NCI-H345 treated with DMSO at 0.1 percent for 48 hours (cell line): ENCODE measurements around the gene APBA2.

Experiments used
- DNase-seq: peaks from one replicate; lab custom pipeline; 2025; ENCODE audit not compliant: unreplicated experiment; lab: John Stamatoyannopoulos, UW

Gene APBA2

GRCh38 chr15:29055876-29056275 is 170.1 kb downstream of the APBA2 start:
- DNase-seq, result no peak

GRCh38 chr15:29056839-29057450 is 171.2 kb downstream of the APBA2 start:
- DNase-seq, result no peak

DNA sequence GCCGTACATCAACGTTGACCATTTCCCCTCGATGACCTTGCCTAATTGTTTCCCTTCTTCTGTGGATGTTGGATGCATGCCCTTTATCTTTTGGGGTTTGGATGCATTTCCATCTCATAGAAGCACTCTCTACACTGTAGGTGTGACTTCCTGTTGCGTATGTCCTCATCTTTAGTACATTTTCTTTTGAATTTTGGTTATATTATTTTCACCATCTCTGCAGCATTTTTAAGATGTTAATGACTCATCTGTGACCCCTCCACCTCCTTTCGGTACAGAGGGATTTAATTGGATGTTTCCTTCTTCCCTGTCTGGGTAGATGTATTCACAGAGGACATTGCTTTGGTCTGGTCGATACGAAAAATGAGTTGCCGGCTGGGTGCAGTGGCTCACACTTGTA is 172.1 kb downstream of the APBA2 start:
- no peak for DNase-seq

DNA sequence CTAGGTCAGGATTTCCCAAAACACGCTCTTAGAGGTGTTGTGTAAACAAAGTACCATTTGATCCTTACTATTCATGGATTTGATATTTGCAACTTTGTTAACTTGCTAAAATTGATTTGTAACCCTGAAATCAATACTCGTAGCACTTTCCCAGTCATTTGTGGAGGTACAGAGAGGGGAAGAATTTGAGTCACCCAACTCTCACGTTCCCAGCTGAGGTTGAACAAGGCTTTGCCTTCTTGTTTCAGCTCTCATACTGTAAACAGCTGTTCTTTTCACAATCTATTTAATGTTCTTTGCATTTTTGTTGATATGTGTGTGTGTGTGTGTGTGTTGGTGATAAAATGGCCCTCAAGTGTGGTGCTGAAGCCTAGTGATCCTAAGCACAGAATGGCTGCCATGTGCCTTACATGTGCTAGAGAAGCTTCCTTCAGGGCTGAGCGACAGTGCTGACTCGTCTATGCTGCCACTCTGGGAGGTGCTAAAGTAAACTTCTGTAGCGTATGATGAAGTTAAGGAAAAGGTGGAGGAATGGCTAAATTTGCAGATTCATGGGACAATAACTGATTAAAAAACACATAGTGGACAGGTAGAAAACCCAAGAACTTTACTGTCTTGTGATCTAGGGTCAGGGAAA is 173.2 kb downstream of the APBA2 start:
- DNase-seq, result no peak

DNA sequence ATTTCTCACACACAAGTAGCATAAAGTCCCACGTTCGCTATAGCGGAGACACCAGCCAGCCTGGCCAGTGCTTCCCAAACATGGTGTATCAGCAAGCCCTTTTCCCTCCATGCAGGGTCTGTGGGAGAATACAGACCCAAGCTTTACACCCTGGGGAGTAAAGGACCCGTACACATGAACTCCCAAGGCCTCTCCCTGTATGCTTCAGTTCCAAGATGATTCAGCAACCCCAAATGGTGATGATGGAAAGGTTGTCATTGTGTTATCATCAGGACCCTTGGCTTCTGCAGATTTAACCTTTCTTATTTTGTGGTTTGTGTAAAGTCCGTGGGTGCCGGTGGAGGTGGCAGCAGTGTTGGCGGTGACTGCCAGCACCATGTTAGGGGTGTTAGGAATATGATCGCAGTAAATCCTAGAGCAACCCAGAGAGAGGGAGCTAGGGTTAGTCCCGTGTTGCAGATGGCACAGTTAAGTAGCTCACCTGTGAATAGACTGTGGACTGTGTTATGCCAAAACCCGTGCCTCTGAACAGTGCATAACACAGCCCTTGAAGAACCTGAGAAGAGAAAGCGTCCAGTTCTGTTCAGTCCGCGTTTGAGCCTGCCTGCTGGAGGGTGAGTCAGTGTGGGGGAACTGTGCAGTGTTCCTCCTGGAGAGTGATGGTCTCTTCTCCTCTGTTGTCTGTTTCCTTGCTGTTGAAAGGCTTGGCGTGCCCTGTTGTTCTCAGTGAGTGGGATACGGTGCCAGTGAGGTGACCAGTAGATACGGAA is 174.3 kb downstream of the APBA2 start:
- no peak for DNase-seq

DNA sequence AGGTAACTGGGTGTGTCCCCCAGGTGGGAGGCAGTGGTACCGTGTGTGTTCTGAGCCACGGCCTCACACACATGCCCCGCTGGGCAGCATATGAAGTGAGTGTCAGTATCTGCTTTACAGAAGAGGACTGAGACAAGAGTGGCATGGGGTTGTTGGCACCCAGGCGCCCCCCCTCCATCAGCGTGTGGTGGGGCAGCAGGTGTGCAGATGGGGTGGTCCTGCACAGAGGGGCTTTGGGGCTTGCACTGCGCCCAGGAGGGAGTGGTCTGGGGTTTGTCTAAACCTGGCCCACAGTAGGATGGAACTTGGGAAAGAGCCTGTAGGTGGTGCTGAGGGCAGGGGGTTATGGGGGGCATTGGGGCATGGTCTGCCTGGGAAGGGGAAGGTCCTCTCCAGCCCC is 176.0 kb downstream of the APBA2 start:
- no peak for DNase-seq

DNA sequence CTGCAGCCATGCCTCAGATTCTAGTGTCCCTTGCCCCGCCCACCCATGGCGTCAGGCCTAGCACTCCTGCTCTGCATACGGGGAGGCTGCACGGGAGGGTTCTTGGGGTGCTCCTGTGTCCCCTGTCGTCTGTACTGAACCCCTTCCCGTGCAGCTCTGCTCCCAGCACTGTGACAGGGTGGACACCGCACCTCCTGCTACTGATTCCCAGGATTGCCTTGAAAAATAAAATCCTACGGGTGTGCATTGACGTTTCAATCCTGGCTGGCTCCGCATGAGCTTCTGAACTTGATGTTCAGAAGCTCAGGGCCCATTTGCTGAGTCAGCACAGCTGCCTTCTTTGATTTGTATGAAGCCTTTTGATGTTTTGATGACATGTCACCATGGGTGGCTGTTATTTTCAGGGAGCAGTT is 176.4 kb downstream of the APBA2 start:
- DNase-seq, result no peak

DNA sequence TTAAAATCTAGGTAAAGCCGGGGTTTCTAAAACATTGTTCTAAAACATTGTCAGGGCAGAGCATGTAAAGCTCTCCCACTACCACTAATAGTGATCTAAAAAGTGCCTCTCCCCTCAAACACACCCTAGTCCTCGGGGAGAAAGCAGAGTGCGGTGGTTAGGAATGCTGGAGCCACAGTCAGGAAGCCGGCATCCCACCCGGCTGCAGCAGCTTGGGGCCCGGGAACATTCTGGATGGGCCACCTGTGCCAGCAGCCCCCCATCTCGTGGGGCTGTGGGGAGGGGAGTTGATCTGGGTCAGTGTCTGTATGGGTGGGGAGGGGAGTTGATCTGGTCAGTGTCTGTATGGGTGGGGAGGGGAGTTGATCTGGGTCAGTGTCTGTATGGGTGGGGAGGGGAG is 176.9 kb downstream of the APBA2 start:
- DNase-seq, result no peak

GRCh38 chr15:29063646-29064045 is 177.9 kb downstream of the APBA2 start:
- DNase-seq, result no peak

DNA sequence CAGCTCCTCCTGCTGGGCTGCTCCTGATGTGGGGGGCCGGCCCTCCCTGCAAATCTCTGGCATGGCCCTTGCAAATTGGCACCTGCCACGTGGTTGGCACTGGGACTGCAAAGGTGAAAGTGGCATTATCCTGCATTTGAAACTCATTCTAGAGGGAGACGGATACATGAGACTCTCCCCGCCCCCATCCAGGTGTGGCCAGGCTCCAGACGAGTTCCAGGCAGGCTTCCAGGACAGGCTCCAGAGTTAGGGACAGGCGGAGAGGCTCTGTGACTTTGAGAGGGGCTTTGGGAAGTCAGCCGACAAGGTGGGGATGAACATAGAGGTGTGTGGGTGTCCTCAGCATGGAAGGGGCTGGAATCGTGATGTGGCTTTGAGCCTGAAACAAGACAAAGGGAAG is 178.5 kb downstream of the APBA2 start:
- DNase-seq, result no peak

DNA sequence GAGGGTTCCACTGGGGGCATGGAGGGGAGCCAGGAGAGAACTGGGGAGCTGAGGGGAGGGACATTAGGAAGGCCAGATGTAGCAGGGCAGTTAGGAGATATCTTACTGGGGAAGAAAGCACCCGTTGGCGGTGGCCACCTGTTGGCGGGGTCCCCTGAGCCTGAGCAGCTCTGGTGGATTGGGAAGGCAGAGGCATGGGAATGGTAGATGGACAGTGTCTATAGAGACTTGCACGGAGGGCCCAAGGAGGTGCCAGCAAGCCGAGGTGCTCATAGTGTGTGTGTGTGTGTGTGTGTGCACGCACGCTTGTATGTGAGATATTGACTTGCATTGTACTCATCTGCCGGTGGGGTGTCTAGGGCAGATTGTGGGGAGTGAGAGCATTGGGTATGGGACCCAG is 179.0 kb downstream of the APBA2 start:
- DNase-seq, result no peak

GRCh38 chr15:29065571-29065970 is 179.8 kb downstream of the APBA2 start:
- DNase-seq, result no peak

DNA sequence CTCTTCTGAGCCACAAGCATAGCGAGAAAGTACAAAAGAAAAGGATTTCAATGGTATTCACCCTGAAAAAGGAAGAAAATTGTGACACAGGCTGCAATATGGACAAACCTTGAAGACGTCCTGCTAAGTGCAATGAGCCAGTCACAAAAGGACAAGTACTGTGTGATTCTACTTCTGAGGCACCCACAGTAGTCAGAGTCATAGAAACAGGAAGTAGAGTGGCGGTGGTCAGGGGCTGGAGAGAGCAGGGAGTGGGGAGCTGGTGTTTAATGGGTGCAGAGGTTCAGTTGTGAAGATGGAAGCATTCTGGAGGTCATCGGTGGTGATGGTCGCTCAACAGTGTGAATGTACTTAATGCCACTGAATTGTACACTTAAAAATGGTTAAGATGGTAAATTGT is 180.5 kb downstream of the APBA2 start:
- DNase-seq, result no peak

- no peak for DNase-seq
These were observed 181.1 kb downstream of the APBA2 start for GRCh38 chr15:29066838-29067237.

- no peak for DNase-seq
These were observed 182.2 kb downstream of the APBA2 start for GRCh38 chr15:29067949-29068348.

- no peak for DNase-seq
These were observed 184.9 kb downstream of the APBA2 start for GRCh38 chr15:29070471-29071231.

DNA sequence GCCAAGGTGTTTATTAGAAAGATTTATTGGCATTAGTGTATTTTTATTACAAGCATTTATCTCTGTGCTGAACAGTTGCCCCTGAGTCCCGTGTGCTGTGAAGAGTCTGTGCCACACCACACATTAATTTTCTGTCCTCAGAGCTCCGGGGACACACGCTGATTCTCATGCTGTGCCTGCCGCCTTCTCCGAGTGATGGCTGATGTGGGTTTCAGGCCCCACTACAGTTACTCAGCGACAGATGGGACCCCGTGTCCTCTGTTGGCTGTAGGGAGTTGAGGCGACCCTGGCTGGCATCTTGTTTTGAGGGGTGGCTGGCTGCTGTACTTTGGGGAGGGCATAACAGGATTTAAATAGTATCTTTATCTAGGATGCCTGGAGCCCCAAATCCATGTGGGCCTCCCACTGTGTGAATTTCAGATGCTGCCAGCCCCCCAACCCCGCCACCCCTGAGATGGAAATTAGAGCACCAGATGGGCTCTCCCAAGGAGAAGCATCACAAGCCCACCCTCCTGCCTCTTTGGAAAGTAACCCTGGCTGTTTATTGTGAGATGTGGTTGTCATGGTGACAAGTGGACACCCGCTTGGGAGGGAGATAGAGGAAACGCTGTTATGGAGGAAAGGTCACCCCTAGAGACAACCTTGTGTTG is 185.6 kb downstream of the APBA2 start:
- no peak for DNase-seq

DNA sequence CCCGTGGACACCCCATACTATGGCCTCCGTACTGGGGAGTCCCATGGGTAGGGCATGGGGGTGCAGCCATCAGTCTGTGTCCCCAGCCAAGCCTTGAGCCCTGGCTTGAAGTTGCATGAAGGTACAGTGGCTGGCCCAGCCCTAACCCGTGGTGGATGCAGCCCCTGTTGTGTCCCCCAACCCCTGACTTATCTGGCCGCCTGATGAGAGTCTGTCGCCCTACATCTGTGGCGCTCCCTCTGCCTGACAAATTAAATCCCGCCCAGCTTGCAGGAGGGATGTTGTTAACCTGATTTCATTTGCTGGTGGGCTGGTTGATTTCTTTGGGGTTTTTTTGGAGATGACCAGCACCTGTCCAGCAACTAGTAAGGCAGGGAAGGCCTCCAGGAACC is 186.1 kb downstream of the APBA2 start:
- DNase-seq, result no peak

DNA sequence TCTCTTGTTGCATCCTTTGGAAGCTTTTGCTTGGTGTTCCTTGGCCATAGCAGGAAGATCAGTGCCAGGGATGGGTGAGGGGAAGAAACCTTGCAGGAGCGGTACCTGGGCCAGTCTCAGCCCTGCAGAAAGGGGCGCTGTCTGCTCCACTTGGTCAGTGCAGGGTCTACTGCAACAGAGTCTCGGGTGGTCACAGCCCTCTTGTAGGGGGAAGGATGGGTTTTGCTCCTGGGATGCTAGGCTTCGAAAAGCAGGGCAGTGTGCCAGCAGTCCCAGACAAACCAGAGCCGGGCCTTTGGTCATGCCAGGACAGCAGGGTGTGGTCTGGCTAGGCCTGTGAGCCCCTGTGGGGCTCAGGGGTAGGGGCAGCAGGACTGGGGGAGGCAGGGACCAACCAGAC is 186.7 kb downstream of the APBA2 start:
- no peak for DNase-seq

GRCh38 chr15:29074045-29074444 is 188.3 kb downstream of the APBA2 start:
- DNase-seq, result no peak

DNA sequence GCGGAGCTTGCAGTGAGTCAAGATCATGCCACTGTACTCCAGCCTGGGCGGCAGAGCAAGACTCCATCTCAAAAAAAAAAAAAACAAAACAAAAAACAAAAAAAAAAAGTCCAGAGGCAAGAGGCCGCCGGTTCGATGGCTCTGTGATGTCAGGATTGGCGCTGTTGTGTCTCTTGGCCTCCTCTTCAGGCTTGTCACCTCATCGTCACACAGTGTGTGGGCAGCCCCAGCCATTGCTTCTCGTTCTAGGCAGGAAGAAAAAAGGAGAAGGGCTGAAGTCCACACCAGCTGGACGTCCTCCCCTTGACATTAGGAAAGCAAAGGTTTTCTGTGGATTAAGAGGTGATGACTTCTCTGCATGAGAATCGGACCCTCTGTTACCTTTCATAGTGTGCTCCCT is 192.8 kb downstream of the APBA2 start:
- DNase-seq, result no peak
